Endometrial microvascular endothelial cells (primary cell): ENCODE measurements around the gene KCNT1. TPM values are rescaled to one million over a fixed set of nuclear protein-coding genes. Genes with fewer than 3 reads are reported as not detected.
"Not testable (repeated sequence)": the region's sequence is repeated elsewhere in the genome, so short reads cannot be mapped to it uniquely, and the experiment has no call there.

Experiments used
- in situ Hi-C: cut with HindIII; loops from 2 replicates; pipeline ENCODE4 v1.10.0; 2017; ENCODE audit warnings: low sequenced_read_pairs, low pct_unique_long_range_greater_than_20kb; ENCODE audit errors: inconsistent ontology term
- total RNA-seq: library from RNA; depleted of rRNA; stranded (reverse); fragments of >200 nt; gene quantifications from one replicate; pipeline ENCODE4 v1.2.3, GENCODE V29; 2015; ENCODE audit errors: inconsistent ontology term

Gene KCNT1
- total RNA-seq = not detected

GRCh38 chr9:135701959-135702721, at the start of gene KCNT1:
Gene KCNT1 (plus strand): TSS chr9:135702185. CDS start chr9:135702259, 74 bp downstream.
- in situ Hi-C loops = no loop called here

GRCh38 chr9:135655317-135655716, 46.7 kb upstream of the KCNT1 start:
- in situ Hi-C loops = no loop called here

DNA sequence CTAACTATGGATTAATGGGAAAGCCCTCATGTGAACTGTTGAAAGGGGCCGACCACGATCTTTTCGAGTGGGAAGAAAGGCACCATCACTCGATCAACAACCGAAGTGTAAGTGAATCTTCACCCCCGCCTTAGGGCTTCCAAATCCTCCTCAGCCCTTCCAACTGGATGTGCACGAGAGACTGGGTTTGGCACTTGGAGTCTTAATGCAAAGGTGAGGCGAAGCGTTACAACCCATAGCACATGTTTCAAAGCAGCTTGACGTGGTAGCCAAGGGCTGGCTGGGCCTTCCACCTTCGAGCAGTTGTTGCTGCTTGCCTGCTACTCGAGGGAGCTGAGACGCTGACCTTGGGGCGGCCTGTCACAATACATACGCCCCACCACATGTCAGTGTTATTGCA, 44.6 kb upstream of the KCNT1 start:
- in situ Hi-C loops = no loop called here

DNA sequence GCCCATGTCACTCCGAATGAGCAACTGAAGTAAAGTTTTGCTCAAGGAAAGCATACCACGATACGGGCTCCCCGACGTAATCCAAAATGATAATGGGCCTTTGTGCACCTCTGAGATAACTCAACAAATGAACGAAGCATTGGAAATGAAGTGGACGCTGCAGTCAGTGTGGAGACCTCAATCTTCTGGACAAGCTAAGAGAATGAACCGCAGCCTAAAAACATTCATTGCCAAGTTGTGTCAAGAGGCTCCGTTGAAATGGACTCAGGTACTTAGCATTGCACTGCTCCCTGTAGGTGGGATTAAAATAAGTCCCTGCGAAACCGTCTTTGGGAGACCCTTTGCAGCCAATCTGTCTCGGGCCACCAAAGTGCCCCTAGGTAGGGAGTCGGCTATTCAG, 42.7 kb upstream of the KCNT1 start:
- in situ Hi-C loops = no loop called here

GRCh38 chr9:135660407-135660806, 41.6 kb upstream of the KCNT1 start:
- in situ Hi-C loops = no loop called here

GRCh38 chr9:135661816-135662560, 40.0 kb upstream of the KCNT1 start:
- in situ Hi-C loops = no loop called here

DNA sequence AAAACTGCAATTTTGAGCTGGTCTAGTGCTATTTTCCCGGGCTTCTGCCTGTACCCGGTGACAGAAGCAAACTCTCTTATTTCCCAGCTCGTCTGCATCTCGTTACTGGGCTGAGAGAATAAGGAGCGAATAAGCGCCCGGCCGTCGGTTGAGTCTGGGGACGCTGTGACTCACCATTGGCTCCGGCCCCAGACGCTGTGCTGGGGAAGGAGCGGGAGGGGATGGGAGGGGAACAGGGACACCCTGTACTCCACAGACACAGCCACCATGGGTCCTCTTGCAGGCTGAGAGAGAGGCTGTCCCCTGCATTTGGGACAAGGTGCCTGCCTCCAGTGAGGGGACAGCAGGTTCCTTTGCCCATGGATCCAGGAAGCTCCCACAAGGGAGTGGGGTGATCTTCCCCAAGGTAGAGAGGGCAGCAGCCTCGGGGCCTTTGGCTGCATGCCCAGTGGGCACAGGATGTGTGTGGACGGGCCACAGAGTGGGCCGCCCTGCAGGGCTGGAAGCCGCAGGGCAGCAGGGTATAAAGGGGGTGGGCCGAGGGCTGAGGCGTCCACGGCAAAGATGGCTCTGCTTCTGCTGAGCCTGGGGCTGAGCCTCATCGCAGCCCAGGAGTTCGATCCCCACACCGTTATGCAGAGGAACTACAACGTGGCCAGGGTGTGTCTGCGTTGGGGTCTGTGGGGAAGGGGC, 39.1 kb upstream of the KCNT1 start, which contains the start of gene LCN9:
LCN9 (plus strand) TSS at position 552 of the 693 bp plus-strand sequence; CDS start at position 565, 13 bp downstream.
- in situ Hi-C loops = no loop called here

DNA sequence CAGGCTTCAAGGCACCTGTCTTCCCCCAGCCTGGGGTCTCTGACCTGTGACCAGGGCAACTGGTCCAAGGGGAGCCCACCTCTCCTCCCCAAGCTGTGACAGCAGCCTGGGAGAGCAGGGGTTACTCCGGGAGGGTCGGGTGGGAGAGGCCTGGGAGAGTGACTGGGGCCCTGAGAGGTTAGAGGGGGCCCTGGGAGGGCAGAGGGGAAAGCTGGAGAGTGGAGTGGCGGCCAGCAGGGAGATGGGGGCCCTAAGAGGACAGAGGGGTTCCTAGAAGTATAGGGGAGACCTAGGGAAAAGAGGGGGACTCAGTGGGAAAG, 38.6 kb upstream of the KCNT1 start:
- in situ Hi-C loops = no loop called here

GRCh38 chr9:135663857-135664256, 38.1 kb upstream of the KCNT1 start:
- in situ Hi-C loops = no loop called here

- in situ Hi-C loops = no loop called here
Observed at GRCh38 chr9:135664266-135664665, 37.7 kb upstream of the KCNT1 start.

GRCh38 chr9:135664801-135665794, 36.9 kb upstream of the KCNT1 start:
- in situ Hi-C loops = no loop called here

- in situ Hi-C loops = no loop called here
Observed at GRCh38 chr9:135665795-135666189, 36.2 kb upstream of the KCNT1 start.

GRCh38 chr9:135666534-135667462, 35.2 kb upstream of the KCNT1 start:
- in situ Hi-C loops = no loop called here

DNA sequence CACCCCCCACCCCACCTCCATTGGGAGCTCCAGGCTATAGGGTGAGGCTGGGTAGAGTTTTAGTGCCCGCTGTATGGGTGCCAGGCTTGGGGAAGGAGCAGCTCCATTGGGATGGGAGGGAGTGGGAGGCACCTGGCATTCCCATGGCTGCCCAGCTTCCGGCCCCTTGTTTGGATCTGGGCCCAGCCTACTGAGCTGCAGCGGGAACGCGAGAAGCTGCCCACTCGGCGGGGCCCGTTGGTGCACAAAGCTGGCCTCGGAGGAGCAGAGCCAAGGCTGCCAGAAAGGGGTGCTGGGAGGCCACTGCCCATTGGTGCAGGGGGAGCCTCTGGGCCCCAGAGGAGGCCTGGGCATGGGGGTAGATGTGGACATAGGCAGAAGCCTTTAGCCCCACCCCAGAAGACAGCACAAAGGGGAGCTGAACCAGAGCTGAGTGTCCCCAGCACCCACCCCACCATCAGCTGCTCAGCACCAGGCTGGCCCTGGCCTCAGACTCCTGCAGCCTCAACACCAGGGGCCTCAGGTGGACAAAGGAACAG, 34.5 kb upstream of the KCNT1 start:
- in situ Hi-C loops = no loop called here

- in situ Hi-C loops = not testable (repeated sequence)
Observed at GRCh38 chr9:135669018-135669417, 33.0 kb upstream of the KCNT1 start.

DNA sequence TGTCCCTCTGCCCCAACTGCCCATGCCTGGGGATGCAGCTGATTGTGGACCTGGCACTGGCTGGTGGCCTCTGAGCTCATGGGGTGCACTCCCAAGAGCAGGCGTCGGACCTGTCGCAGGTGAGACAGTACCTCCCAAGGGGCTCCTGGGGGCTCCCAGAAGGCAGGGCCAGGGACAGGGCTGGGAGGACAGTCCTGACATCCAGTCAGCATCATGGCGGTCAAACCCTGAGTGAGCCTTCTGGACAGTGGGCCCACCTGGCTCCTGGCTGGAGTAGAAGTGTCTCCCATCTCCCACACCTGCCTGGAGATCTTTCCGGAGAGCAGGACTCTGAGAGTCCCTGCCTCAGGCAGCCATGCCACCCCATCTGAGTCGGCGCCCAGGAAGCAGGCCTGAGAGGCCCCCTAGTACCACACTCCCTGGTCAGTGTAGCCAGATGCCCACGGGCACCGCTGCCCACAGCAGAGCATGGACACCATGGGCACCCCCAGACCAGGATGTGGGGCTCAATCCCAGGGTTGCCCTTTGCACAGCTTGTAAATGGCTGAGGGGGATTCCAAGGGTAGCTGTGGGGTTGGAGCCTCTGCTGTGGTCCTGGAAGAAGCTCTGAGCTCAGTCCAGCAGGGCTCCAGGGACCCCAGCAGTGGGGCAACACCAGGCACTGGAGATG, 32.2 kb upstream of the KCNT1 start:
- in situ Hi-C loops = no loop called here
